GM12865 (cell line): ENCODE data around the gene MVB12B.

Source experiments
- DNase-seq: peaks from one replicate; pipeline ENCODE4 v3.0.0; 2010; ENCODE audit warnings: low read depth
- H3K4me3 ChIP-seq: 2 replicates; pipeline ENCODE4 v1.5.1; 2011; ENCODE audit warnings: mild to moderate bottlenecking, low read depth, low read length, control low read depth
- CTCF ChIP-seq: IDR thresholded peaks from 2 replicates; pipeline ENCODE4 v1.5.1; 2011; ENCODE audit warnings: low read length, control low read depth, low read depth, inconsistent platforms; ENCODE audit not compliant: insufficient read depth; ENCODE audit errors: missing control alignments

The MVB12B gene

GRCh38 chr9:126498331-126498730 is 171.7 kb downstream of the MVB12B start:
- H3K4me3 ChIP-seq = no peak overlapping the region
- DNase-seq = no peak
- no peak for TF ChIP-seq CTCF

- peak; percentile 97 for TF ChIP-seq CTCF
- no peak overlapping the region for H3K4me3 ChIP-seq
- DNase-seq = peak; percentile 33
Measured at GRCh38 chr9:126499005-126499910, 172.6 kb downstream of the MVB12B start.

GRCh38 chr9:126499911-126500599 is 173.4 kb downstream of the MVB12B start:
- DNase-seq = no peak
- no peak overlapping the region for H3K4me3 ChIP-seq
- TF ChIP-seq CTCF = no peak

- H3K4me3 ChIP-seq = no peak overlapping the region
- TF ChIP-seq CTCF = peak; percentile 92
Measured at GRCh38 chr9:126500600-126501382, 174.2 kb downstream of the MVB12B start.

GRCh38 chr9:126501383-126502331 is 175.0 kb downstream of the MVB12B start:
- DNase-seq = no peak
- no peak for TF ChIP-seq CTCF
- no peak overlapping the region for H3K4me3 ChIP-seq

More at GRCh38 chr9:126500600-126501382, 174.2 kb downstream of the MVB12B start:
- peak; percentile 63 for DNase-seq
